Measurements from ENCODE around the gene SLC34A1. TPM values are rescaled to one million over a fixed set of nuclear protein-coding genes. Genes with fewer than 3 reads are reported as not detected.

Gene SLC34A1
- total and polyA plus RNA-seq, 2 of the 13 experiments (the other 11 are each of a cell fraction or from before 2014, with no cell fraction given) = 0.03 to 0.20 TPM

- TF ChIP-seq THRA (CRISPR knock-in tag; IDR thresholded peaks at IDR 0.05; ENCODE audit: borderline replicate concordance) = no peak
- no peak for TF ChIP-seq CTCF (CRISPR knock-in tag; IDR thresholded peaks at IDR 0.05)
- no peak for TF ChIP-seq ETS1 (CRISPR knock-in tag; IDR thresholded peaks at IDR 0.05)
- TF ChIP-seq FOXP4 (CRISPR knock-in tag; IDR thresholded peaks at IDR 0.05) = no peak
- no peak for TF ChIP-seq NPAS2 (CRISPR knock-in tag; IDR thresholded peaks at IDR 0.05; ENCODE audit: borderline replicate concordance)
- no peak for TF ChIP-seq TEF (CRISPR knock-in tag; IDR thresholded peaks at IDR 0.05)
- TF ChIP-seq PHB2 (IDR thresholded peaks at IDR 0.05; ENCODE audit: partially characterized antibody) = no peak
- TF ChIP-seq GMEB2 (CRISPR knock-in tag; IDR thresholded peaks at IDR 0.05; ENCODE audit: low read depth) = no peak
- TF ChIP-seq HIC2 (CRISPR knock-in tag; IDR thresholded peaks at IDR 0.05; ENCODE audit: low read depth) = no peak
- TF ChIP-seq IRX3 (CRISPR knock-in tag; IDR thresholded peaks at IDR 0.05; ENCODE audit: borderline replicate concordance, low read depth) = no peak
- TF ChIP-seq SRSF4 (IDR thresholded peaks at IDR 0.05; ENCODE audit: low read depth, low read length, poor library complexity, severe bottlenecking) = no peak
Observed at GRCh38 chr5:177430972-177431316, 46.7 kb downstream of the SLC34A1 start (continued).
